NK-92 (cell line): ENCODE data around the gene TMEM167A.
"Not testable (repeated sequence)": the region's sequence is repeated elsewhere in the genome, so short reads cannot be mapped to it uniquely, and the experiment has no call there.

ENCODE experiments used
- DNase-seq: peaks from one replicate; lab custom pipeline; 2025; ENCODE audit not compliant: unreplicated experiment; lab: John Stamatoyannopoulos, UW

The TMEM167A gene

DNA sequence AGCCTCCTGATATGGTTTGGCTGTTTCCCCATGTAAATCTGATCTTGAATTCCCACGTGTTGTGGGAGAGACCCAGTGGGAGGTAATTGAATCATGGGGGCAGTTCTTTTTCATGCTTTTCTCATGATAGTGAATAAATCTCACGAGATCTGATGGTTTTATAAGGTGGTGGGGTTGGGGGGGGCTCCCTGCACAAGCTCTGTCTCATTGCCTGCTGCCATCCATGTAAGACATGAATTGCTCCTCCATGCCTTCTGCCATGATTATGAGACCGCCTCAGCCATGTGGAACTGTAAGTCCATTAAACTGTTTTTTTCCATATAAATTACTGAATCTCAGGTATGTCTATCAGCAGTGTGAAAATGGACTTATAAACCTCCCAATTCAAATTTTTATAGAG, 13.0 kb upstream of the TMEM167A start:
- DNase-seq: no peak

GRCh38 chr5:83085106-83085505, 7.9 kb upstream of the TMEM167A start:
- DNase-seq: no peak

GRCh38 chr5:83084336-83084735, 7.1 kb upstream of the TMEM167A start:
- no peak for DNase-seq

DNA sequence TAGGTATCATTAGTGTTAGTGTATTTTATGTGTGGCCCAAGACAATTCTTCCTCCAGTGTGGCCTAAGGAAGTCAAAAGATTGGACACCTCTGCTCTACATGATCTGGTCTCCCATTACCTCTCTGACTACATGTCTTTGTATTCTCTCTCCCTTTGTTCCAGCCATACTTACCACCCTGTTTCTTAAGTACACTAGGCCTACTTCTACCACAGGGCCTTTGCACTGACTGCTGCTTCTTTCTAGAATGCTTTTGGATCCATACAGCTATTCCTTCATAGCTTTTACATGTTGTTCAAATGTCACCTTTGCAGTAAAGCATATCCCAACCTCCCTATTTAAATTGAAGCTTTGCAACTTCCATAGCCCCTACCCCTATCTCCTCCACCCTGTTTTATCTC, 5.6 kb upstream of the TMEM167A start:
- no peak for DNase-seq

- no peak for DNase-seq
These were observed 568 bp upstream of the TMEM167A start for GRCh38 chr5:83077662-83078261.

DNA sequence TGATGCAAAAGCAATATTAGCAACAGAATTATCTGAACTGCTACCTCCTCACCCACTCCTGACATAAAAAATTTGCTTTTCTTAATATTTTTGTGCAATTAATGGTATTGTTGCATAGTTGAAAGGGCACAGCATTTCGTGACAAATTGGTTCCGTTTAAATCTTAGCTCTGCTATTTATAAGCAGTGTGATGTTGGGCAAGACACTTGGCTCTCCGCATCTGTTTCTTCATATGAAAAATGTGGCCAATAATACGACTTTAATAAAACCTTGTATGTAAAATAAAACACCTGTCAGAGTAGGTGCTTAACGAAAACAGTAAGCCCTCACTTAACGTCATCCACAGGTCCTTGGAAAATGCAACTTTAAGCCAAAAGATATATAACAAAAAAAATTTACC, 4.2 kb downstream of the TMEM167A start:
- no peak for DNase-seq

DNA sequence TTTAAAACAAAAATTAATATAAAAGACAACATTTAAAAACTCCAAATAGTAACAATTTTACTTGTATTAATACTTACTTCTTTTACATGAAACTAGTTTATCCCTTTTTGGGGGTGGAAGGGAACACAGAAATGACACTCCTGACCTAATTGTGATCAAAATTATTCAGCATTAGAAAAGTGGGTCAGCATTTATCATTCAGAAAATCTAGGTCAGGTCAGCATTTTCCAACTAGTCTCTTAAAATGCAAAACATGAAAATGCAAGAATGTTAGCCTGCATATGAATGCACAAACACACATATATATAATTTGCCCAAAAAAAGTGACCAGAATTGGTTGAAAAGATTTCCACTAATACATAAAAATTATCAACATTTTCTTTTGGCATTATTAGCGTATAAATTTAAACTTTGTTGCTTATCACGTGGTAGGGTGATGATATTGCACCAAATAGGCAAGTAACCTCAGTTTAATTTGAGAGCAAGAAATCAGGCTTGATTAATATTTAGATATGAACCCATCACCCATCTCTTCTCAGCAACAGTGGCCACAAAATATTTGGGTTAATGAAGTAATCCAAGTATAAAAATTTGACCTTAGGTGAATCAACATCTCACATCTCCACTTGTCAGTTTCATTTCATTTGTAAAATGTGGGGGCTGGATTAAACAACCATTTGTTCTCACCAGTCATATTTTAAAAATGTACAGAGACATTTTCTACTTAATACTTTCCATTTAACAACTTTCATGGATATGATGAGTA, 5.7 kb downstream of the TMEM167A start:
- DNase-seq: no peak

- no peak for DNase-seq
These were observed 7.9 kb downstream of the TMEM167A start for GRCh38 chr5:83069096-83069799.

- DNase-seq: not testable (repeated sequence)
These were observed 9.8 kb downstream of the TMEM167A start for GRCh38 chr5:83067377-83067776.

- no peak for DNase-seq
These were observed 10.6 kb downstream of the TMEM167A start for GRCh38 chr5:83066548-83067110.

DNA sequence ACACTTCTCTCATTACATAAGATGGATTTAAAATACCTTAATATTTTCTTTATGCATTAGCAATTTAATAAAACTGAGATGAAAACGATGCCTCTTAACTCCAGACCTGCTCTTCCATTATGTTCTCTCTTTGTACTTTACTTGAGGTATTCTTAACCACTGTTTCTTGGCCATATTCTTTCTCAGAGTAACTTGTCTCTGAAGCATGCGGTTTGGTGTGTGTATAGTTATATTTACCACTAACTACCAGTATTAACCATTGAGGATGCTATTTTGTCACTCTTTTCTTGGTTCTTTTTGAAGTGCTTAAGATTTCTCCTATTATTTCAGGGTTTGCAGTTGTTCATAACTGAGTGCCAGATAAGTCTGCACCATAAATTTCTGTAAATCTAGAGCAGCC, 17.9 kb downstream of the TMEM167A start:
- no peak for DNase-seq

- DNase-seq: no peak
These were observed 18.5 kb downstream of the TMEM167A start for GRCh38 chr5:83058726-83059125.

DNA sequence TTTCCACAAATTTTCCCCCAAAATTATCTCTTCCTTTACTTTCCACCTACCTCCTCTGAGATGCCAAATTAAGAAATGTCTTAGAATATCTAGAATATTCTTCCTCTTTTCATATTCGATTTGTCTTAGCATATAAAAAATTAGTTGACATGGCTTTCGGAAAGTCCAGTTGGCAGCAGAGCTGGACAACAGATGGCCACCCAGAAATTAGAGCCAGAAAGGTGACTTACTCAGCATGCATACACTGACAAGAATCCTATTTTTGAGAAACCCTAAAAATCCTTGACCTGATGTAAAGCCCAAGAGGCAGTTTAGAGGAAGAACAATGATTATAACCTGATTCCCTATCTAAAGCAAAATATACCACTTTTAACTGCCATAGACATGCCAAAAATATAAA, 22.0 kb downstream of the TMEM167A start:
- no peak for DNase-seq

GRCh38 chr5:83050723-83051340, 26.4 kb downstream of the TMEM167A start:
- DNase-seq: no peak

GRCh38 chr5:83049370-83049885, 27.8 kb downstream of the TMEM167A start:
- no peak for DNase-seq

DNA sequence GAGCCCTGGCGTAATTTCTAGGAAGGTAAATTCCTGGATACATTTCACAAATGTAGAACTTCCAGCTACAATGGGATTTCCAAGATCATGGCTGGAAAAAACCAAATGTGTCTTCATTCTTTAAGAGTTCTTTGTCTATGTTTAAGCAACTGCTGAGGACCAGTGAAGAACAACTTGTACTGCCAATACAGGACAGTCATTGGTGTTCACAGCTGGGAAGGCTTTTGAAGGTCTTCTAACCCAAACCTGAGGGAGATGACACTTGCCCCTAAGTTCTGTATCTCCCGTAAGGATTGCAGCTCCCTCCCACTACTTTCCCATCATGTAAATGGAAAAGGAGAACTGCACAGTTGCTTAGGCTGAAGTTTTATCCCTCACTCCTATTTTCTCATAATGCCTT, 28.4 kb downstream of the TMEM167A start:
- DNase-seq: no peak

GRCh38 chr5:83048277-83048676, 28.9 kb downstream of the TMEM167A start:
- no peak for DNase-seq

DNA sequence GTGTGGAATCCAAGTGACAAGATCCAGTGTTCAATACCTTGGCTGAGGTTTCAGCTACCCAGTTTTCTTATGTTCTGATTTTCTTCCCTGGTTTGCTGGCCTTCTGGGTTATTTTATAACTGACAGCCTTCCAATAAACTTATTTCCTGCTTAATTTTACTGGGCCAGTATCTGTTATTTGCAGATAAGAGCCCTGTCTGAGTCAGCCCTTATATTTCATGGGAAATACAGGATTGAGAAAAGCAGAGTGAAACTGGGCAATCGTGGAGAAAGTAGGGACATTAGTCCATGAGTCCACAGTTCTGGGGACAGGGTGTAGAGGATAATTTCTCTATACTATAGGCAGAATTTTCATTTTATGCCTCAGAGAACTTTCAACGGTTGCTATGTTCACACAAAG, 32.3 kb downstream of the TMEM167A start:
- no peak for DNase-seq

GRCh38 chr5:83042507-83042906, 34.7 kb downstream of the TMEM167A start:
- DNase-seq: no peak

- DNase-seq: no peak
These were observed 38.3 kb downstream of the TMEM167A start for GRCh38 chr5:83038924-83039323.

DNA sequence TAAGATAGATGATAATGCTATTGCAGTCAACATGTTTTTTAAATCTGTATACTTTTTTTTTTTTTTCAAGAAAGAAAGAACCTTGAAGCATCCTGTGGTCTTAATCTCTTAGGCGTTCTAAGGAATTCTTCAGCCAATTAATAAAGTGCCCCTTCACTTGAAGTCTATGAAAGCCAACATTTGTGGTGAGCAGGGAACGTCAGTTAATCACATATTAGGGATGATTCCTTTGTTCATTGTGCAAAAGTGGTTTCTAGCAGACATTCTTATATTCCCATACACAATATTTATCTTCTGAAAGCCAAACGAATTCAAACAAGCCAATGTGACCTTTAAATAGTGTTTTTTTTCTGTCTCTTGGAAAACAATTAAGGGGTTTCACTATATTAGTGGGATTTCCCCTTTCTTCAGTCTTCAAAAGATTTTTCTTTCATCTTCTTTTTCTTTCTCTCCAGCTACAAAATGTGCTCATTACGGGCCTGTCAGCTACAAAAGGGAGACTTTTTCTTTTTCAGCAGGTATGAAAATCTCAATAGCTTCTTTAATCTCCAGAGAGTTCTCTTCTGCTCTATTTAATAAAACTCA, 40.1 kb downstream of the TMEM167A start:
- DNase-seq: no peak
